Stimulated activated CD8-positive, alpha-beta memory T cell treated with anti-CD3 and anti-CD28 coated beads, Interleukin-7, amount 100 ng/mL, for 1 hour (primary cell): Measurements from ENCODE around the gene TMEM101.
"Not testable (repeated sequence)": the region's sequence is repeated elsewhere in the genome, so short reads cannot be mapped to it uniquely, and the experiment has no call there.

Source experiments
- DNase-seq, 2 donors: peaks; one replicate each; pipeline ENCODE4 v3.0.0-alpha.2; 2020; ENCODE audit warnings: low read depth in 2 of 2

The TMEM101 gene

DNA sequence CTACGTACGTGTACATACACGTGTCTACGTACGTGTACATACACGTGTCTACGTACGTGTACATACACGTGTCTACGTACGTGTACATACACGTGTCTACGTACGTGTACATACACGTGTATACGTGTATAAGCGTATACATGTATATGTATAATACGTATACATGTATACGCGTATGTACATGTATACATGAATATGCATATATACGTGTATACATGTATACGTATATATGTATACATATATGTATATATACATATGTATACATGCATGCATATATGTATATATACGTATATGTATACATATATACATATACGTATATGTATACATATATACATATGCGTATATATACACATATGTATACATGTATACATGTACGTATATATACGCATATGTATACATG, 38.9 kb downstream of the TMEM101 start:
- DNase-seq: no peak

- DNase-seq: no peak
Observed at GRCh38 chr17:43974382-43975266, 40.1 kb downstream of the TMEM101 start.

DNA sequence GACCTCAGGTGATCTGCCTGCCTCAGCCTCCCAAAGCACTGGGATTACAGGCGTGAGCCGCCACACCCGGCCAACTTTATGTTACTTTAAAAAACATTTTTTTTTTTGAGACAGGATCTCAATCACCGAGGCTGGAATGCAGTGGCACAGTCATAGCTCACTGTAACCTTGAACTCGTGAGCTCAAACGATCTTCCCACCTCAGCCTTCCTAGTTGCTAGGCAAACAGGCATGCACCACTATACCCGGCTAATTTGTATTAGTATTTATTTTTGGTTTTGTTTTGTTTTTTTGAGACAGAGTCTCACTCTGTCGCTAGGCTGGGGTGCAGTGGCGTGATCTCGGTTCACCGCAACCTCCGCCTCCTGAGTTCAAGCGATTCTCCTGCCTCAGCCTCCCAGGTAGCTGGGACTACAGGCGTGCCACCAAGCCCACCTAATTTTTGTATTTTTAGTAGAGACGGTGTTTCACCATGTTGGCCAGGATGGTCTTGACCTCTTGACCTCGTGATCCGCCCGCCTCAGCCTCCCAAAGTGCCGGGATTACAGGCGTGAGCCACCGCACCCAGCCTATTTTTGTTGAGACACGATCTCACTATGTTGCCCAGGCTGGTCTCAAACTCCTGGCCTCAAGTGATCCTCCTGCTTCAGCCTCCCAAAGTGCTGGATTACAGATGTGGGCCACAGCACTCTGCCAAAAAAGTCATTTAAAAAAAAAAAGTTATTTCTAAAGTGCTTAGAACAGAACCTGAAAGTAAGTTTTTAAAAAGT, 42.1 kb downstream of the TMEM101 start:
- not testable (repeated sequence) for DNase-seq

- DNase-seq: not testable (repeated sequence)
Observed at GRCh38 chr17:43971436-43971835, 43.3 kb downstream of the TMEM101 start.

DNA sequence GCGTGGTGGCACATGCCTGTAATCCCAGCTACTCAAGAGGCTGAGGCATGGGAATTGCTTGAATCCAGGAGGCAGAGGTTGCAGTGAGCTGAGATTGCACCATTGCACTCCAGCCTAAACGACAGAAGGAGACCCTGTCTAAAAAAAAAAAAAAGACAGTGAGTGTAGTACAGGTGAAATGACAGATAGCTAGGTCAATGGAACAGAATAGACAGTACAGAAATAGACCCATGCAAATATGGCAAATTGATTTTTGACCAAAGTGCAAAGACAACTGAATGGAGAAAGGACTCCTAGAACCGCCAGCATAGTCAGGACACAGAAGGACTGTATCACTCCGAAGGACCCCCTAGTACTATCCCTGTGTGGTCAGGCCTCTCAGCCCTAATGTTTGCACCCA, 44.4 kb downstream of the TMEM101 start:
- no peak for DNase-seq

DNA sequence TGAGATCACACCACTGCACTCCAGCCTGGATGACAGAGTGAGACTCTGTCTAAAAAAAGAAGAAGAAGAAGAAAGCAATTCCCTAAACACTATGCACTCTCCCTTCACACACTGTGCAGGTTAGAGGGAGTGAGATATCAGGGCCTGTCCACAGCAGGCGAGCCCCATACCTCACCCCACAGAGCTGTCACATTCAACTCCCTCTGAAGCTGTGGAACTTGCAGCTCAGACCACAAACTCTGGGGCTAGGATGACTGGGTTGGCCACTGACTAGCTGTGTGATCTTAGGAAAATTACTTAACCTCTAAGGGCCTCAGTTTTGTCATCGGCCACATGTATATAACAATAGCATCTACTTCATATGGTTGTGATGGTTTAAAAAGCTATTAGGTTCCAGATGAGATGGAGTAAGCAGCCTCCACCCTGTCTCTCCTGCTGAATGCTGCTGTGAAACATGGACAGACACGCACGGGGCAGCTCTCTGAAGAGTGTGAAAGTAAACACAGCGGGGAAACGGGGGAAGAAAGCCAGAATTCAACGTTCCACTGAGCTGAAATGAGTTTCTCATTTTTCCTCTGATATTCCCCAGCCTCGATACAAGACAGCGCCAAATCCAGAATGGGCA, 47.4 kb downstream of the TMEM101 start:
- no peak for DNase-seq

- no peak for DNase-seq
Observed at GRCh38 chr17:43966276-43966675, 48.5 kb downstream of the TMEM101 start.

- no peak for DNase-seq
Observed at GRCh38 chr17:43962479-43962878, 52.3 kb downstream of the TMEM101 start.

DNA sequence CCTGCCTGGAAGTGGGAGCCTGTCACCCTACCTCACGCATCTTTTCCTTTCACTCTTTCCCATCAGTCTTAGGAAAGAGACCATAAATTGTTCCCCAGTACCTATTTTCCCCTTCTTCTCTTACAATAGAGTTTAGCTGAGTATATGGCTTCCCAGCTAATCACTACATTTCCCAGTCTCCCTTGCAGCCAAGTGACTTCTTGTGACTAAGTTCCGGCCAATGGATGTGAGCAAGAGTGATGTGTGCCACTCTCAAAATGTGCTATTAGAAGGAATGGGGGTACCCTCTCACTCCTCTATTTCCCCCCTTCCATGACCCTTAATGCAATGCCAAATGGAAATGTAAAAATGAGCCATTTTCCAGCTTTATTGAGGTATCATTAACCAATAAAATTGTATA, 52.8 kb downstream of the TMEM101 start:
- no peak for DNase-seq

GRCh38 chr17:43961292-43961691, 53.5 kb downstream of the TMEM101 start:
- not testable (repeated sequence) for DNase-seq
